Measurements from ENCODE around the gene ATP5PD. TPM values are rescaled to one million over a fixed set of nuclear protein-coding genes. Genes with fewer than 3 reads are reported as not detected.

Gene ATP5PD
- total and polyA plus RNA-seq, 2 donors from 2014 or later, result 261 to 916 TPM

- FAIRE-seq (no peak), DNase-seq (no peak)
- no peaks in the 10 kb centered on the region for H3K4me1 ChIP-seq (ENCODE audit: control insufficient read depth in 2 of 3, insufficient read depth in 2 of 3, low read depth in 1 of 3, low read length in 3 of 3)
- H3K4me3 ChIP-seq (ENCODE audit: low read length in 3 of 3), result no peak overlapping the region
- H3K27me3 ChIP-seq (ENCODE audit: control insufficient read depth, insufficient read depth, low read length), result no peaks in the 10 kb centered on the region
- intact Hi-C loops (cut with DNase I), result no loop called here
- no peak for TF ChIP-seq CTCF (IDR thresholded peaks at IDR 0.05; ENCODE audit: borderline replicate concordance, extremely low read depth, insufficient read depth)
- no peak overlapping the region for H3K27ac ChIP-seq (ENCODE audit: low read depth in 2 of 2, low read length in 2 of 2)
- peaks cover 3 to 34% (median 14%) of the 10 kb centered on the region in 3 donors for H3K36me3 ChIP-seq (ENCODE audit: control insufficient read depth in 2 of 3, insufficient read depth in 3 of 3, low read length in 3 of 3)
- no peaks in the 10 kb centered on the region for H3K9me3 ChIP-seq (ENCODE audit: control insufficient read depth in 2 of 3, insufficient read depth in 1 of 3, low read length in 3 of 3)
- no peak overlapping the region for H3K9ac ChIP-seq (ENCODE audit: low read length in 3 of 3)
These were observed 18.9 kb upstream of the ATP5PD start for GRCh38 chr17:75065562-75066151.

GRCh38 chr17:75064867-75065561, 18.2 kb upstream of the ATP5PD start:
- TF ChIP-seq CTCF (IDR thresholded peaks at IDR 0.05; ENCODE audit: borderline replicate concordance, extremely low read depth, insufficient read depth), result no peak
- FAIRE-seq, result no peak
- H3K36me3 ChIP-seq (ENCODE audit: control insufficient read depth in 2 of 3, insufficient read depth in 3 of 3, low read length in 3 of 3), result peaks cover 6 to 36% (median 14%) of the 10 kb centered on the region in 3 donors
- no peaks in the 10 kb centered on the region for H3K27me3 ChIP-seq (ENCODE audit: control insufficient read depth, insufficient read depth, low read length)
- H3K9me3 ChIP-seq (ENCODE audit: control insufficient read depth in 2 of 3, insufficient read depth in 1 of 3, low read length in 3 of 3), result no peaks in the 10 kb centered on the region
- H3K4me1 ChIP-seq (ENCODE audit: control insufficient read depth in 2 of 3, insufficient read depth in 2 of 3, low read depth in 1 of 3, low read length in 3 of 3), result no peaks in the 10 kb centered on the region
- no peak overlapping the region for H3K27ac ChIP-seq (ENCODE audit: low read depth in 2 of 2, low read length in 2 of 2)
- H3K9ac ChIP-seq (ENCODE audit: low read length in 3 of 3), result no peak overlapping the region
- intact Hi-C loops (cut with DNase I), result no loop called here
- no peak overlapping the region for H3K4me3 ChIP-seq (ENCODE audit: low read length in 3 of 3)
- peak in 1 of 5 donors; percentile 58 for DNase-seq

- Histone ChIP-seq H3K9ac (ENCODE audit: low read length in 3 of 3) (no peak overlapping the region), H3K27me3 (ENCODE audit: control insufficient read depth, insufficient read depth, low read length) (no peaks in the 10 kb centered on the region), H3K9me3 (ENCODE audit: control insufficient read depth in 2 of 3, insufficient read depth in 1 of 3, low read length in 3 of 3) (no peaks in the 10 kb centered on the region), H3K27ac (ENCODE audit: low read depth in 2 of 2, low read length in 2 of 2) (no peak overlapping the region), H3K4me1 (ENCODE audit: control insufficient read depth in 2 of 3, insufficient read depth in 2 of 3, low read depth in 1 of 3, low read length in 3 of 3) (peaks cover 0 to 2% (median 0%) of the 10 kb centered on the region in 3 donors), H3K36me3 (ENCODE audit: control insufficient read depth in 2 of 3, insufficient read depth in 3 of 3, low read length in 3 of 3) (peaks cover 6 to 41% (median 17%) of the 10 kb centered on the region in 3 donors), H3K4me3 (ENCODE audit: low read length in 3 of 3) (no peak overlapping the region)
- FAIRE-seq (no peak), DNase-seq (no peak)
- intact Hi-C loops (cut with DNase I), result no loop called here
- TF ChIP-seq CTCF (IDR thresholded peaks at IDR 0.05; ENCODE audit: borderline replicate concordance, extremely low read depth, insufficient read depth), result no peak
These were observed 17.7 kb upstream of the ATP5PD start for GRCh38 chr17:75064460-75064859.

Data from kidney (tissue), 14 donors.